ENCODE data around the gene UBE2E1.
"Not testable (repeated sequence)": the region's sequence is repeated elsewhere in the genome, so short reads cannot be mapped to it uniquely, and the experiment has no call there.

Gene UBE2E1

DNA sequence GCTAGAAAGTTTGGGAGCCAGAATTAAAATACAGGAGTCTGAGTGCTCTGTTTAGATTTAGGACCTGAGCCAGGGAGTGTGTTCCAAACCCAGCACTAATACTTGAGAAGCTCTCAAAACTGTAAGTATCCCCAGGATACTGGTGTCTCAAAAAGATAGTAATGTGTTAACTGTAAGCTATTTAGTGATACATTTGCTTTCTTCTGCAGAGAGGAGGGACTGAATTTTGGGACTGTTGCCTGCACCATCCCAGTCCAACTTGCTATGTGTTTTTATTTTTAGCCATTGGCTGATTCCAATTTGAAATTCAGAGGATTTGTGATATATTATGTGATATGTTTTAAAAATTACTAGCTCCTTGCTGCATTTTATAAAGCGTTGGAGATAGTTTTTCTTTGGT lies 31.5 kb downstream of the UBE2E1 start:
- no peak overlapping the region for H3K4me3 ChIP-seq (ENCODE audit: insufficient read depth, low read depth, low read length, poor library complexity, severe bottlenecking)
- H3K27ac ChIP-seq (ENCODE audit: insufficient read depth, low read length, poor library complexity, severe bottlenecking), result no peak overlapping the region
- H3K9me3 ChIP-seq (ENCODE audit: control insufficient read depth, low read length), result no peaks in the 10 kb centered on the region
- H3K36me3 ChIP-seq (ENCODE audit: control insufficient read depth, insufficient read depth, low read length), result no peaks in the 10 kb centered on the region
- no peaks in the 10 kb centered on the region for H3K27me3 ChIP-seq (replicated peaks; ENCODE audit: control insufficient read depth, insufficient read depth, low read length, poor library complexity, severe bottlenecking)
- peaks cover 4% of the 10 kb centered on the region for H3K4me1 ChIP-seq (ENCODE audit: control insufficient read depth, insufficient read depth, low read length, poor library complexity, severe bottlenecking)
- no peak for DNase-seq

DNA sequence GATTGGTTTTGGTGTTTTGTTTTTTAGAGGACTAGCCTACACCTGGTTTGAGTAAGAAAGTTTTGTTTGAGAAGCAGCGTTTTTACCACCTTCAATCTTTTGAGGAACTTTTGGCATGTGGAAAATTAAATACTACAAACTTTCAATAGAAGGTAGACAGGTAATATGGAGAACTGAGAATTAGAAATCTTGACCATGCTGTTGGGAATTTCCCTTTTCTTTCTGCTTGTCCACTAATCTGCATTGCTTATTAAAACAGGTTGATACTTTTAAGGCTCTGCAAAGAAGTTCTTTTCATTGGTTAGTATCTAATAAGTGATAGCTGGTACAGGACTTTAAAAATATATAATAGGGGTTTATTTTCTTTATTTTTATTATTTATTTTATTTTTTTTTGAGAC lies 31.9 kb downstream of the UBE2E1 start:
- DNase-seq, result no peak
- Histone ChIP-seq H3K9me3 (ENCODE audit: control insufficient read depth, low read length) (no peaks in the 10 kb centered on the region), H3K36me3 (ENCODE audit: control insufficient read depth, insufficient read depth, low read length) (no peaks in the 10 kb centered on the region), H3K4me1 (ENCODE audit: control insufficient read depth, insufficient read depth, low read length, poor library complexity, severe bottlenecking) (peaks cover 4% of the 10 kb centered on the region), H3K4me3 (ENCODE audit: insufficient read depth, low read depth, low read length, poor library complexity, severe bottlenecking) (no peak overlapping the region), H3K27ac (ENCODE audit: insufficient read depth, low read length, poor library complexity, severe bottlenecking) (no peak overlapping the region), H3K27me3 (replicated peaks; ENCODE audit: control insufficient read depth, insufficient read depth, low read length, poor library complexity, severe bottlenecking) (no peaks in the 10 kb centered on the region)

DNA sequence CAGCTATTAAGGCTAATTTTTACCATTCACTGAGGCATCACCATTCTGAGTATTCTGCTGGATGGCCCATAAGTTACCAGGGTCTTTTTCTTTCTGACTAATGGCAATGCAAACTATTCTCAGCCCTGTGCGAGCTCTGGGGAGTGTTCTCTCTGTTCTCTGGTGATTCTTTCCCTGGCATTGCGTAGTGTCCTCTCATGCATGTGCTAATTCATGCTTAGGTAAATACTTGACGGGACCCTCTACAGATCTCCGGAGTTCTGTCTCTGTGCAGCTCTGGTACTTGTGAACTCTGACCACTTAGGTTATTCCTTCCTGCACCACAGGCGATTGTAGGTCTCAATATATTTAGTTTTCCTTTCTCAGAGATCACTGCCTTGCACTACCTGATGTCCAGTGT lies 34.8 kb downstream of the UBE2E1 start:
- DNase-seq, result no peak
- Histone ChIP-seq H3K36me3 (ENCODE audit: control insufficient read depth, insufficient read depth, low read length) (no peaks in the 10 kb centered on the region), H3K4me1 (ENCODE audit: control insufficient read depth, insufficient read depth, low read length, poor library complexity, severe bottlenecking) (peaks cover 4% of the 10 kb centered on the region), H3K9me3 (ENCODE audit: control insufficient read depth, low read length) (no peaks in the 10 kb centered on the region), H3K27me3 (replicated peaks; ENCODE audit: control insufficient read depth, insufficient read depth, low read length, poor library complexity, severe bottlenecking) (no peaks in the 10 kb centered on the region), H3K27ac (ENCODE audit: insufficient read depth, low read length, poor library complexity, severe bottlenecking) (no peak overlapping the region), H3K4me3 (ENCODE audit: insufficient read depth, low read depth, low read length, poor library complexity, severe bottlenecking) (no peak overlapping the region)

DNA sequence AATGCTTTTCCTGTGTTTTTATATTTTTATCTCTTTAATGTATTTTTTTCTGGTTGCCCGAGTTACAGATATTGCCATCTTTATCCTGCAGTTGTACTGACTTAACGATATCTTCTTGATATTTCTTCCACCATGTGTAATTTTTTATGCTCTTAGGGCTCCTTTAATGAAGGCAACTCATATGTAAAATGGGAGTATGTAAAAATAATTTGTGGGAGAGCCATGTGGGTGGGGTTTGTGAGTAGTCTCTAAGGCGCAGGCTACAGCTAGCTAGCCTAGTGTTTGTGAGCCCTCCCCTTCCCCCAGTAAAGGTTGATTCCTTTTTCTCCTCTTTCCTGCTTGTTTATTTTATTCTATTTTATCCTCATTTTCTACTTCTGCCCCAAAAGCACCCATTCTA lies 38.1 kb downstream of the UBE2E1 start:
- DNase-seq, result no peak
- no peak overlapping the region for H3K4me3 ChIP-seq (ENCODE audit: insufficient read depth, low read depth, low read length, poor library complexity, severe bottlenecking)
- no peaks in the 10 kb centered on the region for H3K27me3 ChIP-seq (replicated peaks; ENCODE audit: control insufficient read depth, insufficient read depth, low read length, poor library complexity, severe bottlenecking)
- H3K4me1 ChIP-seq (ENCODE audit: control insufficient read depth, insufficient read depth, low read length, poor library complexity, severe bottlenecking), result no peaks in the 10 kb centered on the region
- H3K9me3 ChIP-seq (ENCODE audit: control insufficient read depth, low read length), result no peaks in the 10 kb centered on the region
- no peaks in the 10 kb centered on the region for H3K36me3 ChIP-seq (ENCODE audit: control insufficient read depth, insufficient read depth, low read length)
- no peak overlapping the region for H3K27ac ChIP-seq (ENCODE audit: insufficient read depth, low read length, poor library complexity, severe bottlenecking)

DNA sequence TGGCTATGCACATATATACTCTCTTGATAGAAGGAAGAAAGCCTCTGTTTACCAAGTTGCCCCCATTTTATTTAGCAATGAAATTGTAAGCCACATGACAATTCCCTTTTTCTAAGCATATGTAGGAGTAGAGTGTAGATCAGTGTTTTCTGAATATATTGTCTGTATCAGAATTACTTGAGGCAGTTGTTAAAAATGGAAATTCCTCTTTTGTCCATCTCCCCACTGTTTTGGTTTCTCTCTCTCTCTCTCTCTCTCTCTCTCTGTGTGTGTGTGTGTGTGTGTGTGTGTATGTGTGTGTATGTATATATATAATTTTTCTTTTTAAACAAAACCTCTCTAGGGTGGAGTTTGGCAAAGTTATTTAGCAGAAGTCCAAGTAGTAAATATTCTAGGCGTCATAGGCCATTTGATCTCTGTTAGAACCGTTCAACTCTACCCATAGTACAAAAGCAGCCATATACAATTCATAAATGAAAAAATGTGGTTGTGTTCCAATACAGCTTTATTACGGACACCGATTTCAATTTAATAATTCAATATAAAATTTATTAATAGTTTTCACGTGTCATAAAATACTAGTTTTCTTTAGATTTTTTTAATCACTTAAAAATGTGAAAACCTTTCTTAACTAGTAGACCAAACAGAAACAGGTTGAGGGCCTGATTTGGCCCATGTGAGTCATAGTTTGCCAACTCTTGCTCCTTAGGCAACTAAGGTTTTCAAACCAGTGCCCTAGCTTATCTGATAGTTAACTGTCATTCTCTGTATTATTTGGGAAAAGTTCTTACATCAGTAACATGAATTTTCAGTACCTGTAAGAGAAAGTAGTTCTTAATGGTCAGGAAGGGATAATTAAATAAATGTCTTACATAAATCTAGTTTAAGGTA lies 39.8 kb downstream of the UBE2E1 start:
- no peaks in the 10 kb centered on the region for H3K36me3 ChIP-seq (ENCODE audit: control insufficient read depth, insufficient read depth, low read length)
- DNase-seq, result no peak
- H3K4me3 ChIP-seq (ENCODE audit: insufficient read depth, low read depth, low read length, poor library complexity, severe bottlenecking), result no peak overlapping the region
- no peaks in the 10 kb centered on the region for H3K4me1 ChIP-seq (ENCODE audit: control insufficient read depth, insufficient read depth, low read length, poor library complexity, severe bottlenecking)
- no peaks in the 10 kb centered on the region for H3K27me3 ChIP-seq (replicated peaks; ENCODE audit: control insufficient read depth, insufficient read depth, low read length, poor library complexity, severe bottlenecking)
- H3K27ac ChIP-seq (ENCODE audit: insufficient read depth, low read length, poor library complexity, severe bottlenecking), result no peak overlapping the region
- no peaks in the 10 kb centered on the region for H3K9me3 ChIP-seq (ENCODE audit: control insufficient read depth, low read length)

DNA sequence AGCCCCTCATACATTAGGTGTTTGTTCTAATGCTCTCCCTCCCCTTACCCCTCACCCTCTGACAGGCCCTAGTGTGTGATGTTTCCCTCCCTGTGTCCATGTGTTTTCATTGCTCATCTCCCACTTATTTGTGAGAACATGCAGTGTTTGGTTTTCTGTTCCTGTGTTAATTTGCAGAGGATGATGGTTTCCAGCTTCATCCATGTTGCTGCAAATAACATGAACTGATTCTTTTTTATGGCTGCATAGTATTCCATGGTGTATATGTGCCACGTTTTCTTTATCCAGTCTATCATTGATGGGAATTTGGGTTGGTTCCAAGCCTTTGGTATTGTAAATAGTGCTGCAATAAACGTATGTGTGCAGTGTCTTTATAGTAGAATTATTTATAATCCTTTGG lies 43.7 kb downstream of the UBE2E1 start:
- H3K4me3 ChIP-seq (ENCODE audit: insufficient read depth, low read depth, low read length, poor library complexity, severe bottlenecking); H3K27me3 ChIP-seq (replicated peaks; ENCODE audit: control insufficient read depth, insufficient read depth, low read length, poor library complexity, severe bottlenecking); H3K36me3 ChIP-seq (ENCODE audit: control insufficient read depth, insufficient read depth, low read length): not testable (repeated sequence)

DNA sequence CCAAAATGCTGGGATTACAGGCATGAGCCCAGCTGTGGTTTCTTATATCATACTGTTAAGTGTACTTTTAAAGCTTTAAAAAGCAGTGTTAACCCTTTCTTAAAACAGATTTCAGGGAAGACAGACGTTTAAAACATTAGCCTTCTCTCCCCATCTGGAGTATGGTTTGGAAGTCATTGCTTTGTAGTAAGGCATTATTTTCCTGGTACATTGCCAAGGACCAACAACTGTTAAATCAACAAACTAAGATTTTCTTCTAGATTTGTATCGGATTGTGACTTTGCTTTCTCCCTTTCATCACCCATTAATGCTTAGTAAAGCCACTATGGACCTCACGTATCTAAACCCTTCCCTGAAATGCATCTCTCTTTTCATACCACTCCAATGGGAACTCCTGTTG lies 50.5 kb downstream of the UBE2E1 start:
- no peaks in the 10 kb centered on the region for H3K9me3 ChIP-seq (ENCODE audit: control insufficient read depth, low read length)
- no peak overlapping the region for H3K27ac ChIP-seq (ENCODE audit: insufficient read depth, low read length, poor library complexity, severe bottlenecking)
- DNase-seq, result no peak
- peaks cover 8% of the 10 kb centered on the region for H3K4me1 ChIP-seq (ENCODE audit: control insufficient read depth, insufficient read depth, low read length, poor library complexity, severe bottlenecking)
- H3K36me3 ChIP-seq (ENCODE audit: control insufficient read depth, insufficient read depth, low read length), result no peaks in the 10 kb centered on the region
- no peak overlapping the region for H3K4me3 ChIP-seq (ENCODE audit: insufficient read depth, low read depth, low read length, poor library complexity, severe bottlenecking)
- H3K27me3 ChIP-seq (replicated peaks; ENCODE audit: control insufficient read depth, insufficient read depth, low read length, poor library complexity, severe bottlenecking), result no peaks in the 10 kb centered on the region

More for the DNA sequence above, 43.7 kb downstream of the UBE2E1 start:
- H3K4me1 ChIP-seq (ENCODE audit: control insufficient read depth, insufficient read depth, low read length, poor library complexity, severe bottlenecking); DNase-seq; H3K27ac ChIP-seq (ENCODE audit: insufficient read depth, low read length, poor library complexity, severe bottlenecking); H3K9me3 ChIP-seq (ENCODE audit: control insufficient read depth, low read length): not testable (repeated sequence)

DNA sequence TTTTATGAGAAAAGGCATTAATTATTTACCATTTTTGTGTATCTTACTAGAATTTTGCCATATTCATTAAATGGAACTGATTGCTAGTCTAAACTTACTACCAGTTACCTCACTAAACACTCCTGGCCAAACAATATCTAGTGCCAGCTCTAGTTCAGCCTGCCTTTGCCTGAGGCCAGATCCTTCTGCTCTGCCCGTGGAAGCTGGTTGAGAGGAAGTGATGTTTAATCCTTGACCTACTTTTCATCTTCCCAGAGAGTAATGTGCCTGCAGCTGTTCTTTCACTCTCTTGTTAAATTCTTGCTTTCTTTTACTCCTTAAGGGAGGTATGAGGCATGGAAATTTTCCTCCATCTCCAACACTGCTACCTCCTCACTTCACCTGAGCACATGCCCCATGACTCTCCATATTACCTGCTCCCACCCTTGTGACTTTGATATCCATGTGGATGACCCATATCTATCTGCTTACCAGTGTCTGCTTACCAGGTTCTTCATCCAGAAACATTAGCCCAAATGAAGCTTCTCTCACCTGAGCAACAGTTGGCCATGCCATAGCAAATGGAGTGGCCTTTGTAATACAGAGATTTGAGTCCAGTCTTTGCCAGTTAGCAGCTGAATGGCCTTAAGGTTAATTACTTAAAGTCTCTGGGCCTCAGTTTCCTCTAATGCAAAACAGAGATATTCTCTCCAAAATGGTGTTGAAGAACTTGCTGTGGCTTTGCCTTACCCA lies 53.4 kb downstream of the UBE2E1 start:
- Histone ChIP-seq H3K9me3 (ENCODE audit: control insufficient read depth, low read length) (no peaks in the 10 kb centered on the region), H3K36me3 (ENCODE audit: control insufficient read depth, insufficient read depth, low read length) (no peaks in the 10 kb centered on the region), H3K4me1 (ENCODE audit: control insufficient read depth, insufficient read depth, low read length, poor library complexity, severe bottlenecking) (peaks cover 8% of the 10 kb centered on the region), H3K27ac (ENCODE audit: insufficient read depth, low read length, poor library complexity, severe bottlenecking) (no peak overlapping the region), H3K27me3 (replicated peaks; ENCODE audit: control insufficient read depth, insufficient read depth, low read length, poor library complexity, severe bottlenecking) (no peaks in the 10 kb centered on the region), H3K4me3 (ENCODE audit: insufficient read depth, low read depth, low read length, poor library complexity, severe bottlenecking) (no peak overlapping the region)
- DNase-seq, result no peak

DNA sequence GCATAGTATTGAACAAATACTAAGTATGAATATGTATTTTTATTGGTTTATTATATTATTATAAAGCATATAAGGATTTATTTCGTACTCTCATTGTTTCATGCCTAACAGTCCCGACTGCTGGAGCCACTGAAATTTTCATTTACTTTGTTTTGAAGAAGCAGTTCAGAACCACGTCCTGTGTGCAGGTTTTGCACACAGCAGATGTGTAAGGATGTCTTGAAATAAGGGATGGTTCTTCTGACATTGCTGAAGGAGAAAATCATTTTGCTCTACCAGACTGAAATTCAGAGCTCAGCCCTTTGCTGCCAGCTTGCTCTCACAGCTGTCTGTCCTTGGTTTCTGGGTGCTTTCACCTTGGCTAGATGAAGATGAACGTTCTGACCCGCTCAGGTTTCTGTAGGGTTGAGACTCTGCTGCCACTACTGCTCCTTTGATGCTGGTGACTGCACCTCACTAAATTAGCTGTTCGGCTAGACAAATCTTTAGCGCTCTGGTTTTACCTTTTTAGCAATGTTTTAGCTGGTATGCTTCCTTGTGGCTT lies 54.2 kb downstream of the UBE2E1 start:
- Histone ChIP-seq H3K9me3 (ENCODE audit: control insufficient read depth, low read length) (no peaks in the 10 kb centered on the region), H3K36me3 (ENCODE audit: control insufficient read depth, insufficient read depth, low read length) (no peaks in the 10 kb centered on the region), H3K4me1 (ENCODE audit: control insufficient read depth, insufficient read depth, low read length, poor library complexity, severe bottlenecking) (peaks cover 8% of the 10 kb centered on the region), H3K4me3 (ENCODE audit: insufficient read depth, low read depth, low read length, poor library complexity, severe bottlenecking) (no peak overlapping the region), H3K27ac (ENCODE audit: insufficient read depth, low read length, poor library complexity, severe bottlenecking) (no peak overlapping the region), H3K27me3 (replicated peaks; ENCODE audit: control insufficient read depth, insufficient read depth, low read length, poor library complexity, severe bottlenecking) (no peaks in the 10 kb centered on the region)
- DNase-seq, result no peak

DNA sequence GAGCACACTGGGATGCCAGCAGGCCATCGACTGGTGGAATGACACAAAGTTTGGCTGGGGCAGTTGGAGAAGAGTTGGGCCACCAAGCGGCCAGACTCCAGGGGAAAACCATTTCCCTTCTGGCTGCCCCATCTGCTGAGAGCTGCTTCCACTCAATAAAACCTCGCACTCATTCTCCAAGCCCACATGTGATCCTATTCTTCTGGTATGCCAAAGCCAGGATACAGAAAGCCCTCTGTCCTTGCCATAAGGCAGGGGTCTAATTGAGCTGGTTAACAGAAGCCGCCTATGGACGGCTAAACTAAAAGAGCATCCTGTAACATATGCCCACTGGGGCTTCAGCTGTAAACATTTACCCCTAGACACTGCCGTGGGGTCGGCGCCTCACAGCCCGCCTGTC lies 55.9 kb downstream of the UBE2E1 start:
- no peak overlapping the region for H3K27ac ChIP-seq (ENCODE audit: insufficient read depth, low read length, poor library complexity, severe bottlenecking)
- peaks cover 8% of the 10 kb centered on the region for H3K4me1 ChIP-seq (ENCODE audit: control insufficient read depth, insufficient read depth, low read length, poor library complexity, severe bottlenecking)
- no peak for DNase-seq
- no peaks in the 10 kb centered on the region for H3K36me3 ChIP-seq (ENCODE audit: control insufficient read depth, insufficient read depth, low read length)
- no peaks in the 10 kb centered on the region for H3K9me3 ChIP-seq (ENCODE audit: control insufficient read depth, low read length)
- H3K4me3 ChIP-seq (ENCODE audit: insufficient read depth, low read depth, low read length, poor library complexity, severe bottlenecking), result no peak overlapping the region
- no peaks in the 10 kb centered on the region for H3K27me3 ChIP-seq (replicated peaks; ENCODE audit: control insufficient read depth, insufficient read depth, low read length, poor library complexity, severe bottlenecking)

Data from effector memory CD4-positive, alpha-beta T cell (primary cell).